ENCODE results near the gene DCT. TPM values are rescaled to one million over a fixed set of nuclear protein-coding genes. Genes with fewer than 3 reads are reported as not detected.

The DCT gene
- total and polyA plus RNA-seq, 4 donors, result 0.02 to 1.1 (median 0.18) TPM

DNA sequence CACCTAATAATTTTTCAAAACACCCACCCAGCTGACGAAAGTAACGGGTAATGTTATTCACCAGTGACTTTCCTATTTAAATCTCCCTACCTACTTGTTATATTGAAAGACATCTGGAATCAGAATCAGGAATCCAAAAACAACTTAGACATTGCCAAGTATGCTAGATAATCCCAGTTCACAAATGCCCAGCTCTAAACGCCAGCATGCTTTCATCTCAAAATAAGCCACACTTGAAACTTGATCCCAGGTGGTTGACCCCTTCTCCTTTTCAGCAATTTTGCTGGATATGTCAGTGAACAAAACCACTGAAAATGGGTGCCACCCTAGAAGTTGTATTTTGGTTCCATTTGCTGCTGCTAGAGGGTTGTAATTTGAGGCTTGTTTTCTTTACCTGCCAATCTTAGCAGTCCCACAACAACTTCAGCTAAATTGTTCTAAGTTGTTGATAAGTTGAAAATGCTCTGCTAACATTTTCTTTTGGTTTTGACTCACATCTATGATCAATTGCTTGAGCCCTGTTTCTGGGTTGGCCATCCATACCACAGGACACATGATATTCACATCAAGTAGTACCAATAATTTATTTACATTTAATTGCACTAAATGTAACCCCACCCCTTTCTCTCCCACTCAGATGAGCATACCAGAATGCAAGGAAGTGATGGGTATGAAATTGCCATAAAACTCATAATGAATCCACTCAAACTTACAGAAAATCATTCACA, 66.4 kb downstream of the DCT start:
- no peaks in the 10 kb centered on the region for H3K27me3 ChIP-seq (ENCODE audit: control insufficient read depth in 3 of 3, insufficient read depth in 3 of 3, low read length in 2 of 3)
- no peak overlapping the region for H3K4me3 ChIP-seq
- no peak for DNase-seq
- ATAC-seq (ENCODE audit: insufficient read depth, low FRiP score), result no peak
- H3K4me1 ChIP-seq (ENCODE audit: control insufficient read depth in 5 of 5, insufficient read depth in 5 of 5, low read length in 5 of 5), result peaks cover 0 to 18% (median 3%) of the 10 kb centered on the region in 5 donors
- H3K9ac ChIP-seq (ENCODE audit: insufficient read depth in 1 of 2, low read length in 2 of 2), result no peak overlapping the region
- 54 to 66% methylated on average over 3 of the region's 3 CpGs for WGBS, 2 donors
- TF ChIP-seq, protein P1, sequence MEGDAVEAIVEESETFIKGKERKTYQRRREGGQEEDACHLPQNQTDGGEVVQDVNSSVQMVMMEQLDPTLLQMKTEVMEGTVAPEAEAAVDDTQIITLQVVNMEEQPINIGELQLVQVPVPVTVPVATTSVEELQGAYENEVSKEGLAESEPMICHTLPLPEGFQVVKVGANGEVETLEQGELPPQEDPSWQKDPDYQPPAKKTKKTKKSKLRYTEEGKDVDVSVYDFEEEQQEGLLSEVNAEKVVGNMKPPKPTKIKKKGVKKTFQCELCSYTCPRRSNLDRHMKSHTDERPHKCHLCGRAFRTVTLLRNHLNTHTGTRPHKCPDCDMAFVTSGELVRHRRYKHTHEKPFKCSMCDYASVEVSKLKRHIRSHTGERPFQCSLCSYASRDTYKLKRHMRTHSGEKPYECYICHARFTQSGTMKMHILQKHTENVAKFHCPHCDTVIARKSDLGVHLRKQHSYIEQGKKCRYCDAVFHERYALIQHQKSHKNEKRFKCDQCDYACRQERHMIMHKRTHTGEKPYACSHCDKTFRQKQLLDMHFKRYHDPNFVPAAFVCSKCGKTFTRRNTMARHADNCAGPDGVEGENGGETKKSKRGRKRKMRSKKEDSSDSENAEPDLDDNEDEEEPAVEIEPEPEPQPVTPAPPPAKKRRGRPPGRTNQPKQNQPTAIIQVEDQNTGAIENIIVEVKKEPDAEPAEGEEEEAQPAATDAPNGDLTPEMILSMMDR (IDR thresholded peaks at IDR 0.05; ENCODE audit: control extremely low read depth, extremely low read depth), result no peak
- H3K36me3 ChIP-seq (ENCODE audit: control insufficient read depth in 4 of 4, insufficient read depth in 4 of 4, low read length in 4 of 4), result no peaks in the 10 kb centered on the region
- peaks cover 0 to 2% (median 0%) of the 10 kb centered on the region in 4 donors for H3K9me3 ChIP-seq (ENCODE audit: control insufficient read depth in 4 of 4, insufficient read depth in 3 of 4, low read length in 3 of 4)
- no peak overlapping the region for H3K27ac ChIP-seq (ENCODE audit: low read depth in 1 of 2, low read length in 1 of 2)

DNA sequence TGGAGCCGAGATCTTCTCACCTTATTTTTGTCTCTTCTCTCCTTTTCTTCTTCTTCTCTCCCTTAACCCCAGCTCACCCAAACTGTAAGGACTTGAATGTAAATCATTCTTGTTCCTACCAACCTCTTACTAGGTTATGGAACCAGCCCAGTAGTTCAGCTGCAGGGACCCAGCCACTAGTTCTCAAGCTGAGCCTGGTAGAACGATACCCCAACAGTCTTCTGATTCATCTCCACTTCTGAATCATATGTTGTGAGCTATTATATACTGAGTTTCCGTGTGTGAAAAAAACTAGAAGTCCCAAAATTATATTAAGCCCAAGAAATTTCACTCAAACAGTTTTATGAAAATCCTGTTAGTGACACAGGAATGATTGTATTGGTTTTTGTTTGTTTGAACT, 67.7 kb downstream of the DCT start:
- TF ChIP-seq, protein P1 (IDR thresholded peaks at IDR 0.05; ENCODE audit: control extremely low read depth, extremely low read depth), result no peak
- H3K36me3 ChIP-seq (ENCODE audit: control insufficient read depth in 4 of 4, insufficient read depth in 4 of 4, low read length in 4 of 4), result no peaks in the 10 kb centered on the region
- H3K27me3 ChIP-seq (ENCODE audit: control insufficient read depth in 3 of 3, insufficient read depth in 3 of 3, low read length in 2 of 3), result no peaks in the 10 kb centered on the region
- DNase-seq, result no peak
- peaks cover 0 to 18% (median 3%) of the 10 kb centered on the region in 5 donors for H3K4me1 ChIP-seq (ENCODE audit: control insufficient read depth in 5 of 5, insufficient read depth in 5 of 5, low read length in 5 of 5)
- peaks cover 0 to 2% (median 0%) of the 10 kb centered on the region in 4 donors for H3K9me3 ChIP-seq (ENCODE audit: control insufficient read depth in 4 of 4, insufficient read depth in 3 of 4, low read length in 3 of 4)
- 61 to 86% methylated on average over 3 of the region's 3 CpGs for WGBS, 2 donors
- H3K27ac ChIP-seq (ENCODE audit: low read depth in 1 of 2, low read length in 1 of 2), result no peak overlapping the region
- H3K9ac ChIP-seq (ENCODE audit: insufficient read depth in 1 of 2, low read length in 2 of 2), result no peak overlapping the region
- no peak overlapping the region for H3K4me3 ChIP-seq
- ATAC-seq (ENCODE audit: insufficient read depth, low FRiP score), result no peak

DNA sequence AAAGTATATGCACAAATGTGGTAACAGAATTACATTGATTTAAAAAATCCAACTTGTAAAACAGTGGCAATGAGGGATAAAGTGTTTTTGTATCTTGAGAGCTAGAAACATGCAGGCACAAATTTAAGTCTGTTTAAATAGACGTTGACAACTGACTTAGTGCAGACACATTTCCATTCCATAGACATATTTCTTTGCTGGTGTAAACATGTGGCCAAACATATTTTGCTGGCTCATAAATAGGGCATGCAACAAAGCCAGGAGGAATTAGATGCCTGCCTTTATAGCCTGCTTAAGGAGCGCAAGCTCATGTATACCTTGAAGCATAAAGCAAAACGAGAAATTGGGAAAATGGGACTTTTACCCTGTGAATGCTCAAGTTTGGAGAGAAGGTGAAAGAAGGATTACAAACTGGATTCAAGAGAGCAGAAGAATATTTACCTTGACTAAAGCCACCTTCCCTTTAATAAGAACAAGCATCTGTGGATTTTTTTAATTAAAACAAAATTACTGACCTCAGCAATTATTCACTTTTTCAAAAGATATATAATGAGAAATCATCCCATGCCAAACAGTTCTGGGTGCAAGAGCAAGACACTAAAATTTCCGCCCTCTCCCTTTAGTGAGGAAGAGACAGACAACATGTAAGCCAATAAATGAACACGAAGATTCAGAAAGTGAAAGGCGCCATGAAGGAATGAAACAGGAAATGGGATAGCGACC, 71.0 kb downstream of the DCT start:
- WGBS, 2 donors, result 85 to 89% methylated on average over 7 of the region's 7 CpGs
- Histone ChIP-seq H3K4me3 (no peak overlapping the region), H3K27me3 (ENCODE audit: control insufficient read depth in 3 of 3, insufficient read depth in 3 of 3, low read length in 2 of 3) (no peaks in the 10 kb centered on the region), H3K9ac (ENCODE audit: insufficient read depth in 1 of 2, low read length in 2 of 2) (no peak overlapping the region), H3K27ac (ENCODE audit: low read depth in 1 of 2, low read length in 1 of 2) (no peak overlapping the region), H3K9me3 (ENCODE audit: control insufficient read depth in 4 of 4, insufficient read depth in 3 of 4, low read length in 3 of 4) (peaks cover 0 to 2% (median 0%) of the 10 kb centered on the region in 4 donors), H3K4me1 (ENCODE audit: control insufficient read depth in 5 of 5, insufficient read depth in 5 of 5, low read length in 5 of 5) (peaks cover 0 to 3% (median 0%) of the 10 kb centered on the region in 5 donors), H3K36me3 (ENCODE audit: control insufficient read depth in 4 of 4, insufficient read depth in 4 of 4, low read length in 4 of 4) (peaks cover 0 to 2% (median 0%) of the 10 kb centered on the region in 4 donors)
- TF ChIP-seq, protein P1 (IDR thresholded peaks at IDR 0.05; ENCODE audit: control extremely low read depth, extremely low read depth), result no peak
- ATAC-seq (ENCODE audit: insufficient read depth, low FRiP score), result no peak
- DNase-seq, result no peak

All from lung (tissue), 12 donors.